ENCODE measurements around the gene SEMA4F.

- TF ChIP-seq CTCF (IDR thresholded peaks at IDR 0.05; ENCODE audit: insufficient read depth, low read length) (no peak), POLR2AphosphoS5 (IDR thresholded peaks at IDR 0.05; ENCODE audit: low read depth) (no peak)
Measured at GRCh38 chr2:74691929-74692328, 37.9 kb downstream of the SEMA4F start.
